Measurements from ENCODE around the gene DCP1B.
A peak's percentile ranks its signal among the peaks of the same experiment; 100 is the strongest.

The DCP1B gene

DNA sequence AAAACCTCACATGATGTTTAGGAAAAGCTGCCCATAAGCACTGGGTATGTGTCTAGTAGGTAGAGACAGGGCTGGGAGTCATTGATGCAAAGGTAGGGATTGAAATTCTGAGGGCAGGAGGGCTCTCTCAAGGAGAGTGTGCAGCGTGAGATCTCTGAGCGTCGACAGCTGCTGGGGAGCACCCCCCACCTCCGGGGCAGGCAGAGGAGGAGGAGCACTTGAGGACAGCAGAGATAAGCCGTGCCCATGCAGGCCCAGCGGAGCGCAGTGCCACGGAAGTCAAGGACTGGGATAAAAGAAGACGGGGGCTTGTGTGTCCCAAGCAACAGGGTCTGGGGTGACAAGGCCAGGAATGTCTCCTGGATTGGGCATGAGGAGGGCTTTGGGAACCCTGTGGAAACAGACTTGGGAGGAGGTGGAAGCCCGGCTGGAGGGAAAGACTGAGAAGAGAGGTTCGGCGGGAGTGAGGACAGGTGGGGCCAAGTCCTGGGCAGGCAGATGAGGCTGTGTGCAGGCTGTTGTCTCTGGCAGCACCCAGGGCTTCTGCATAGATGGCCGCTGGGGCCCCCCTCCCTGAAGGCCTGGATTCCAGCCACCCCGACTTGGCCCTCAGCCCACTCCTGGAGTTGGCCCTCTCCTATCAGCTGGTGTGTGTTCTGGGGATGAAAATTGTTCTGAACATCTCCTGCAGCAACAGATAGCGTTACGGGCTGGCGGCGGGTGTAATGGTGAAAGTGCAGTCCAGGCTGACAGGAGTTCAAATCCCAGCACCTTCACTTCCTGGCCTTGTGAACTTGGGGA is 87.7 kb downstream of the DCP1B start:
- 0 out of 2 replicates have a peak, but pooled peaks cover 8% of the 10 kb centered on the region for H3K27me3 ChIP-seq (ENCODE audit: low read depth, low read length)
- H3K79me2 ChIP-seq (ENCODE audit: low read length): no peaks in the 10 kb centered on the region
- H3K4me3 ChIP-seq (ENCODE audit: low read length): no peak overlapping the region
- H3K4me1 ChIP-seq (ENCODE audit: low read length): peaks cover 12% of the 10 kb centered on the region
- H2AFZ ChIP-seq (ENCODE audit: low read depth, low read length): no peak overlapping the region
- H3K4me2 ChIP-seq (ENCODE audit: low read length): no peak overlapping the region
- TF ChIP-seq, protein P1, sequence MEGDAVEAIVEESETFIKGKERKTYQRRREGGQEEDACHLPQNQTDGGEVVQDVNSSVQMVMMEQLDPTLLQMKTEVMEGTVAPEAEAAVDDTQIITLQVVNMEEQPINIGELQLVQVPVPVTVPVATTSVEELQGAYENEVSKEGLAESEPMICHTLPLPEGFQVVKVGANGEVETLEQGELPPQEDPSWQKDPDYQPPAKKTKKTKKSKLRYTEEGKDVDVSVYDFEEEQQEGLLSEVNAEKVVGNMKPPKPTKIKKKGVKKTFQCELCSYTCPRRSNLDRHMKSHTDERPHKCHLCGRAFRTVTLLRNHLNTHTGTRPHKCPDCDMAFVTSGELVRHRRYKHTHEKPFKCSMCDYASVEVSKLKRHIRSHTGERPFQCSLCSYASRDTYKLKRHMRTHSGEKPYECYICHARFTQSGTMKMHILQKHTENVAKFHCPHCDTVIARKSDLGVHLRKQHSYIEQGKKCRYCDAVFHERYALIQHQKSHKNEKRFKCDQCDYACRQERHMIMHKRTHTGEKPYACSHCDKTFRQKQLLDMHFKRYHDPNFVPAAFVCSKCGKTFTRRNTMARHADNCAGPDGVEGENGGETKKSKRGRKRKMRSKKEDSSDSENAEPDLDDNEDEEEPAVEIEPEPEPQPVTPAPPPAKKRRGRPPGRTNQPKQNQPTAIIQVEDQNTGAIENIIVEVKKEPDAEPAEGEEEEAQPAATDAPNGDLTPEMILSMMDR (IDR thresholded peaks at IDR 0.05; ENCODE audit: low read depth, low read length): no peak
- TF ChIP-seq EZH2phosphoT487 (IDR thresholded peaks at IDR 0.05; ENCODE audit: low read depth): no peak
- H3K36me3 ChIP-seq (replicated peaks; ENCODE audit: low read depth, low read length): no peaks in the 10 kb centered on the region
- H4K20me1 ChIP-seq (ENCODE audit: insufficient read depth, low read length): no peaks in the 10 kb centered on the region
- H3K27ac ChIP-seq (ENCODE audit: low read length): no peak overlapping the region
- no peak overlapping the region for H3K9ac ChIP-seq (ENCODE audit: low read length)
- H3K9me3 ChIP-seq (ENCODE audit: insufficient read depth, low read length): no peaks in the 10 kb centered on the region

DNA sequence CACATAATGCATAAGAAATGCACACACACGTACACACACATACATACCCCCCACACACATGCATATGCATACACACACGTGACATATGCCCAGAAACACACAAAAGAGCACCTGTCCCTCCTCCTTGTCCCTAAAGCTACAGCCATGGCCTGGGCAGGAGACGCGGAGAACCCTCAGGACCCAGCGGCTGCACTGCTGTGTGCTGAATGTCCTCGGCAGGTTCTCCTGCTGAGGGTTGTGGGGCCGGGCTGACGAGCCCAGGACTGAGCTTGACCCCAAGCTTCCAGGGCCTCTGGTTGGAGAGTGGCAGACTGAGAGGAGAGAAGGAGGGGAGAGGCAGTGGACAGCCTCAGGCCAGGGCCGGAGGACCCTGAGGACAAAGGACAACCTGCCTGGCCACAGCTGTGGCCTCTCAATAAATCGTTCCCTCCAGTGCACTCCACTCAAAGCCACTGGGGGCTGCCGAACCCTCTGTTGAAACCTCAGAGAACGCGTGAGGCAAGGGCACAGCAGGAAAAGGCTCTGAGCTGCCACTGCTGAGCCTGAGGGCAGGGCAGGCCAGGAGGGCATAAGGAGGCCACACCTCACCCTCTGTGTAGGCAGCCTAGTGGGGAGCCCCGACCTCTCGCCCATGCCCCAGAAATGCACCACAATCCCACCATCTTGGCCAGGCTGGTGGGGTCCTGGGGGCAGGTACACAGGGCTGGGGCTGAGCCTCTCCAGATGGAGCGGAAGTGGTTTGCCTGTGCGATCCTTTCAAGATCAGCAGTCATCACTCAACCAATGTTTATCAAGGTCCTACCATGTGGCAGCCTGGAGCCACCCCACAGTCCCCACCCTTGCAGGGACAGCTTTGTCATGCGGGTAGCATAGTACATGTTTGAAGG is 88.9 kb downstream of the DCP1B start:
- peak overlapping the region; percentile 80; the same call in 1 of the 2 replicates for H2AFZ ChIP-seq (ENCODE audit: low read depth, low read length)
- no peaks in the 10 kb centered on the region for H3K36me3 ChIP-seq (replicated peaks; ENCODE audit: low read depth, low read length)
- no peak for TF ChIP-seq EZH2phosphoT487 (IDR thresholded peaks at IDR 0.05; ENCODE audit: low read depth)
- TF ChIP-seq, protein P1 (IDR thresholded peaks at IDR 0.05; ENCODE audit: low read depth, low read length): no peak
- H3K27ac ChIP-seq (ENCODE audit: low read length): no peak overlapping the region
- no peak overlapping the region for H3K9ac ChIP-seq (ENCODE audit: low read length)
- 0 out of 2 replicates have a peak, but pooled peaks cover 8% of the 10 kb centered on the region for H3K27me3 ChIP-seq (ENCODE audit: low read depth, low read length)
- no peaks in the 10 kb centered on the region for H3K79me2 ChIP-seq (ENCODE audit: low read length)
- no peak overlapping the region for H3K4me2 ChIP-seq (ENCODE audit: low read length)
- H3K4me1 ChIP-seq (ENCODE audit: low read length): peaks cover 12% of the 10 kb centered on the region
- H3K4me3 ChIP-seq (ENCODE audit: low read length): no peak overlapping the region
- no peaks in the 10 kb centered on the region for H3K9me3 ChIP-seq (ENCODE audit: insufficient read depth, low read length)
- no peaks in the 10 kb centered on the region for H4K20me1 ChIP-seq (ENCODE audit: insufficient read depth, low read length)

DNA sequence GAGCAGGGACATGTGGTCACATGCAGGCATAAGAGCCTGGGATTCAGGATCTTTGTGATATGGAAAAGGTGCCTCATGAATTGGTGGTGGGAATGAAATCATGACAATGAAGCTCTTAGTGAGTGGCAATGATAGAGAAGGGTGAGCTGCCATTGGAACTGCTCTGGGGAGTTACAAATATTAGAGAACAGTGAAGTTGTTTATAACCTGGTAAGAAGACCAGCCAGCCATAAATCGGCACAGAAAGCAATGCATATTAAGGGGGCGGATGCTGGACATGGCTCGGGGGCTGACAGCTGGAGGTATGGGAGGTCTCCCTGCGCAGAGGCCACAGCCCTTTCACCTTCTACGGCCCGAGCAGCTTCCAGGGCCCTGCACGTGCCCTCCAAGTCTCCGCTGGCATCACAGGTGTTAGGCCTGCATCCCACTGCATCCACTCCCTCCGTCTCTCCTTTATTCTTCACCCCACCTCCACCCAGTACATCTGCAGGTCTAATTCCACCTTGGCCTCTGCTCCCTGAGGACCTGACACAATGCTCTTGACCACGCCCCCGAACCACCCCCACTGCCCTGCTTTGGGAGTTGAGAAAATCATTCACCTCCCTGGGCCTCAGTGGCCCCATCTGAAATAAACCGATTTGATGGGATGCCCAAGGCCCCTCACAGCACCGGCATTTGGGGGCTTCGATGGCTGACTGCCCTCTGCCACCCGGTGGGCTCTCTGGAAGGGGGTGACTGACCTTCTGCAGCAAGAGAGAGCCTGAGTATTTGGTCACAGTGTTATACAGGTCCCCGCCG is 89.9 kb downstream of the DCP1B start:
- Histone ChIP-seq H3K36me3 (replicated peaks; ENCODE audit: low read depth, low read length) (no peaks in the 10 kb centered on the region), H3K4me2 (ENCODE audit: low read length) (no peak overlapping the region), H3K27me3 (ENCODE audit: low read depth, low read length) (0 out of 2 replicates have a peak, but pooled peaks cover 8% of the 10 kb centered on the region), H2AFZ (ENCODE audit: low read depth, low read length) (no peak overlapping the region), H3K4me3 (ENCODE audit: low read length) (no peak overlapping the region), H3K79me2 (ENCODE audit: low read length) (no peaks in the 10 kb centered on the region), H3K27ac (ENCODE audit: low read length) (no peak overlapping the region), H3K9me3 (ENCODE audit: insufficient read depth, low read length) (no peaks in the 10 kb centered on the region), H4K20me1 (ENCODE audit: insufficient read depth, low read length) (no peaks in the 10 kb centered on the region), H3K9ac (ENCODE audit: low read length) (no peak overlapping the region), H3K4me1 (ENCODE audit: low read length) (peaks cover 12% of the 10 kb centered on the region)
- TF ChIP-seq, protein P1 (IDR thresholded peaks at IDR 0.05; ENCODE audit: low read depth, low read length): no peak
- no peak for TF ChIP-seq EZH2phosphoT487 (IDR thresholded peaks at IDR 0.05; ENCODE audit: low read depth)
